A549 (cell line): ENCODE measurements around the gene SEMA7A. TPM values are rescaled to one million over a fixed set of nuclear protein-coding genes. Genes with fewer than 3 reads are reported as not detected.

Experiments
- ATAC-seq, 2 experiments: fragments of 200-7000 bp in 1 of 2; fragments of >200 bp in 1 of 2; cut with Nextera tagmentation in 1 of 2; cut with Tn5 transposase in 1 of 2; 3 replicates each; pipeline versions ENCODE4 v1.8.0 to v1.9.1; 2018 to 2020; ENCODE audit warnings: mild to moderate bottlenecking in 1 of 2, moderate library complexity in 1 of 2
- CTCF ChIA-PET: fragments of 300-600 bp; sonication (Branson Sonifier 250); formaldehyde crosslinking; extraction: SDS; loops from one replicate; lab custom pipeline; 2021; ENCODE audit warnings: antibody characterized with exemption, inconsistent platforms; lab: Yijun Ruan, JAX
- POLR2A ChIA-PET: fragments of 350-600 bp; formaldehyde crosslinking; extraction: SDS; loops from one replicate; lab custom pipeline; 2021; ENCODE audit warnings: antibody characterized with exemption, inconsistent platforms; lab: Yijun Ruan, JAX
- DNase-seq, 2 experiments: peaks; one replicate each; pipeline versions ENCODE4 v3.0.0 to v3.0.0-alpha.2; 2011 to 2016; ENCODE audit warnings: low read depth in 1 of 2, low spot score in 1 of 2
- FAIRE-seq: peaks from 2 replicates; lab custom pipeline; 2011; peaks lifted over from hg19 to GRCh38; lab: Jason Lieb, UNC
- H3K27ac ChIP-seq, 2 experiments: fragments of >200 bp; sonication (Bioruptor Twin); formaldehyde crosslinking; 3 replicates each; pipeline ENCODE4 v1.5.1; 2016 to 2017
- H3K4me1 ChIP-seq: fragments of >200 bp; sonication (Bioruptor Twin); formaldehyde crosslinking; 3 replicates; pipeline ENCODE4 v1.6.1; 2016
- H3K4me2 ChIP-seq: fragments of >200 bp; sonication (Bioruptor Twin); formaldehyde crosslinking; 3 replicates; pipeline ENCODE4 v1.6.1; 2016
- H3K4me3 ChIP-seq: fragments of >200 bp; sonication (Bioruptor Twin); formaldehyde crosslinking; 3 replicates; pipeline ENCODE4 v1.5.1; 2016
- H3K9me3 ChIP-seq: fragments of >200 bp; sonication (Bioruptor Twin); formaldehyde crosslinking; 3 replicates; pipeline ENCODE4 v1.6.1; 2016
- CBX8 ChIP-seq: fragments of 200-600 bp; sonication (generic); IDR thresholded peaks from 2 replicates; pipeline ENCODE4 v1.6.1; 2016
- CHD2 ChIP-seq: fragments of 150-350 bp; IDR thresholded peaks from 2 replicates; pipeline ENCODE4 v1.6.1; 2014; ENCODE audit warnings: low read length; ENCODE audit not compliant: partially characterized antibody
- CHD4 ChIP-seq: fragments of 200-600 bp; sonication (generic); IDR thresholded peaks from 2 replicates; pipeline ENCODE4 v1.6.1; 2016; ENCODE audit warnings: antibody characterized with exemption, mild to moderate bottlenecking, borderline replicate concordance
- CTCF ChIP-seq: fragments of >200 bp; sonication (Bioruptor Twin); formaldehyde crosslinking; IDR thresholded peaks from 3 replicates; pipeline ENCODE4 v1.5.1; 2016
- ESRRA ChIP-seq: fragments of 150-350 bp; IDR thresholded peaks from 2 replicates; pipeline ENCODE4 v1.6.1; 2014; ENCODE audit warnings: mild to moderate bottlenecking, low read length, borderline replicate concordance
- GATA3 ChIP-seq: IDR thresholded peaks from 2 replicates; pipeline ENCODE4 v1.6.1; 2012; ENCODE audit warnings: borderline replicate concordance
- HOXA7 ChIP-seq: fragments of 250-450 bp; sonication (Bioruptor Pico); IDR thresholded peaks from 2 replicates; pipeline ENCODE4 v1.5.0; 2020; ENCODE audit warnings: mild to moderate bottlenecking, moderate library complexity
- HOXB13 ChIP-seq: fragments of 250-450 bp; sonication (Bioruptor Pico); IDR thresholded peaks from 2 replicates; pipeline ENCODE4 v1.5.0; 2020; ENCODE audit warnings: low read depth, mild to moderate bottlenecking, moderate library complexity
- JUN ChIP-seq, 2 experiments: fragments of >200 bp; sonication (Bioruptor Twin); formaldehyde crosslinking; IDR thresholded peaks; 2 replicates in 1 of 2; 3 replicates in 1 of 2; pipeline ENCODE4 v1.6.1; 2016 to 2017
- MAFK ChIP-seq: fragments of 450-650 bp; IDR thresholded peaks from 2 replicates; pipeline ENCODE4 v1.6.1; 2014; ENCODE audit not compliant: partially characterized antibody
- MYC ChIP-seq: IDR thresholded peaks from 2 replicates; pipeline ENCODE4 v1.6.1; 2012; ENCODE audit warnings: mild to moderate bottlenecking, inconsistent platforms, low read length, improper control_type of control experiment, borderline replicate concordance
- PHF8 ChIP-seq: fragments of 200-600 bp; sonication (generic); IDR thresholded peaks from 2 replicates; pipeline ENCODE4 v1.6.1; 2016; ENCODE audit warnings: low read depth, mild to moderate bottlenecking, antibody characterized with exemption, moderate library complexity, borderline replicate concordance
- RCOR1 ChIP-seq: fragments of 150-350 bp; IDR thresholded peaks from 2 replicates; pipeline ENCODE4 v1.6.1; 2014; ENCODE audit warnings: antibody characterized with exemption, low read length, low read depth
- REST ChIP-seq: fragments of 200-600 bp; sonication (generic); IDR thresholded peaks from 2 replicates; pipeline ENCODE4 v1.6.1; 2016; ENCODE audit warnings: antibody characterized with exemption, mild to moderate bottlenecking, moderate library complexity
- ZSCAN20 ChIP-seq: fragments of 250-450 bp; sonication (Bioruptor Pico); IDR thresholded peaks from 2 replicates; pipeline ENCODE4 v1.8.0; 2022; ENCODE audit warnings: mild to moderate bottlenecking, moderate library complexity
- WGBS: methylation state at CpG from one replicate; pipeline ENCODE4 v1.1.6; 2017; ENCODE audit errors: missing lambda C conversion rate; 5-methylcytosine and 5-hydroxymethylcytosine counted together
- polyA plus RNA-seq, 4 experiments: library from polyadenylated mRNA; depleted of rRNA in 3 of 4; stranded (reverse); fragments of >200 nt; fragmentation: RNase III in 1 of 4; extraction: RNeasy Plus Mini Kit Qiagen cat#74134 plus additional on column Dnase treatment in 1 of 4; gene quantifications; 2 replicates in 3 of 4; 3 replicates in 1 of 4; pipeline ENCODE4 v1.2.3, GENCODE V29; 2011 to 2017

The SEMA7A gene
- polyA plus RNA-seq, 2 of the 4 experiments (the other 2 are of a cell fraction) = 0.44 to 1.2 TPM

GRCh38 chr15:74403991-74404563 is 29.7 kb downstream of the SEMA7A start:
- TF ChIP-seq CBX8 = no peak
- no peak for TF ChIP-seq REST
- TF ChIP-seq CHD4 = no peak
- no peak for TF ChIP-seq JUN (IDR thresholded peaks at IDR 0.05)
- TF ChIP-seq HOXA7 (CRISPR knock-in tag) = no peak
- no peak for TF ChIP-seq MAFK
- TF ChIP-seq MYC = no peak
- DNase-seq (no peak), ATAC-seq (no peak), FAIRE-seq (no peak)
- POLR2A ChIA-PET = no interaction called here
- H3K27ac ChIP-seq = no peak overlapping the region
- peaks cover 8% of the 10 kb centered on the region; the same call in 1 of the 3 replicates for H3K4me1 ChIP-seq
- WGBS = 81% methylated on average over 13 of the region's 16 CpGs
- H3K9me3 ChIP-seq = no peaks in the 10 kb centered on the region
- CTCF ChIA-PET = interaction anchor here (0.6 to 6.8 kb wide), 2 partner anchors 22 to 1151 kb away, joined by 3 to 33 read pairs; no protein-coding TSS in a partner anchor
- H3K4me3 ChIP-seq = no peak overlapping the region
- H3K4me2 ChIP-seq = no peak overlapping the region

GRCh38 chr15:74403588-74403919 is 30.2 kb downstream of the SEMA7A start:
- Histone ChIP-seq H3K4me3 (no peak overlapping the region), H3K27ac (no peak overlapping the region), H3K9me3 (no peaks in the 10 kb centered on the region), H3K4me2 (no peak overlapping the region), H3K4me1 (peaks cover 8% of the 10 kb centered on the region; the same call in 1 of the 3 replicates)
- no peak for ATAC-seq
- ChIA-PET CTCF (interaction anchor here (1.1 to 6.8 kb wide), 2 partner anchors 9 to 22 kb away, joined by 4 to 33 read pairs; no protein-coding TSS in a partner anchor), POLR2A (no interaction called here)
- WGBS = 77% methylated on average over 5 of the region's 10 CpGs
- DNase-seq = no peak
- TF ChIP-seq GATA3 (no peak), RCOR1 (no peak), ESRRA (no peak), CHD2 (no peak), CTCF (no peak)
- TF ChIP-seq, all 56 proteins: peak for 0
- FAIRE-seq = no peak

GRCh38 chr15:74402873-74403587 is 30.7 kb downstream of the SEMA7A start:
- no peak for TF ChIP-seq HOXA7 (CRISPR knock-in tag)
- TF ChIP-seq HOXB13 = no peak
- TF ChIP-seq MAFK = no peak
- no peak for TF ChIP-seq PHF8
- TF ChIP-seq REST = no peak
- no peak for TF ChIP-seq ZSCAN20 (CRISPR knock-in tag)
- peaks cover 8% of the 10 kb centered on the region; the same call in 2 of the 3 replicates for H3K4me1 ChIP-seq
- no peak for ATAC-seq
- whole genome bisulfite sequencing = 64% methylated on average over 6 of the region's 13 CpGs
- no peak overlapping the region for H3K4me2 ChIP-seq
- no peak overlapping the region for H3K27ac ChIP-seq
- H3K4me3 ChIP-seq = no peak overlapping the region
- FAIRE-seq = no peak
- DNase-seq = no peak
- ChIA-PET POLR2A (no interaction called here), CTCF (interaction anchor here (1.1 to 6.8 kb wide), 4 partner anchors 9 to 36 kb away, joined by 3 to 33 read pairs (median 6); no protein-coding TSS in a partner anchor)
- H3K9me3 ChIP-seq = no peaks in the 10 kb centered on the region
